Occipital lobe (tissue), 2 donors: Measurements from ENCODE around the gene ACSL1. TPM values are rescaled to one million over a fixed set of nuclear protein-coding genes. Genes with fewer than 3 reads are reported as not detected.
"Not testable (repeated sequence)": the region's sequence is repeated elsewhere in the genome, so short reads cannot be mapped to it uniquely, and the experiment has no call there.

Experiments used
- DNase-seq: peaks from one replicate; lab custom pipeline; 2025; lab: John Stamatoyannopoulos, UW
- total RNA-seq: library from RNA; depleted of rRNA; stranded (reverse); fragments of >200 nt; gene quantifications from one replicate; pipeline ENCODE4 v1.2.3, GENCODE V29; 2014

ACSL1 gene
- total RNA-seq, 1 donor from 2014 or later, result 31.4 TPM

- no peak for DNase-seq
These were observed 69.4 kb downstream of the ACSL1 start for GRCh38 chr4:184756399-184756798.

- DNase-seq, result no peak
These were observed 70.5 kb downstream of the ACSL1 start for GRCh38 chr4:184755278-184755677.

GRCh38 chr4:184752496-184753275, 73.1 kb downstream of the ACSL1 start:
- no peak for DNase-seq

- DNase-seq, result no peak
These were observed 74.2 kb downstream of the ACSL1 start for GRCh38 chr4:184751585-184751956.

- DNase-seq, result no peak
These were observed 74.7 kb downstream of the ACSL1 start for GRCh38 chr4:184750926-184751584.

- no peak for DNase-seq
These were observed 77.5 kb downstream of the ACSL1 start for GRCh38 chr4:184748251-184748652.

- DNase-seq, result no peak
These were observed 78.5 kb downstream of the ACSL1 start for GRCh38 chr4:184747034-184747830.

GRCh38 chr4:184745831-184746795, 79.7 kb downstream of the ACSL1 start:
- DNase-seq, result peak; percentile 38

- no peak for DNase-seq
These were observed 81.5 kb downstream of the ACSL1 start for GRCh38 chr4:184744236-184744635.

GRCh38 chr4:184743650-184744049, 82.1 kb downstream of the ACSL1 start:
- DNase-seq, result no peak

- not testable (repeated sequence) for DNase-seq
These were observed 84.1 kb downstream of the ACSL1 start for GRCh38 chr4:184741651-184742050.

GRCh38 chr4:184740980-184741391, 84.8 kb downstream of the ACSL1 start:
- no peak for DNase-seq

GRCh38 chr4:184739575-184739974, 86.2 kb downstream of the ACSL1 start:
- not testable (repeated sequence) for DNase-seq

- DNase-seq, result no peak
These were observed 91.0 kb downstream of the ACSL1 start for GRCh38 chr4:184734758-184735157.

GRCh38 chr4:184733654-184734524, 91.9 kb downstream of the ACSL1 start, which contains the start of gene CENPU:
CENPU (minus strand) TSS chr4:184734096; CDS start chr4:184734062, 34 bp downstream.
- DNase-seq, result peak; percentile 96

GRCh38 chr4:184732126-184732525, 93.6 kb downstream of the ACSL1 start:
- no peak for DNase-seq

GRCh38 chr4:184731056-184731455, 94.7 kb downstream of the ACSL1 start:
- DNase-seq, result no peak

- no peak for DNase-seq
These were observed 95.8 kb downstream of the ACSL1 start for GRCh38 chr4:184729946-184730345.

GRCh38 chr4:184728858-184729257, 96.9 kb downstream of the ACSL1 start:
- DNase-seq, result no peak

GRCh38 chr4:184727430-184727829, 98.3 kb downstream of the ACSL1 start:
- no peak for DNase-seq
